ENCODE measurements around the gene KDM4C. TPM values are rescaled to one million over a fixed set of nuclear protein-coding genes. Genes with fewer than 3 reads are reported as not detected.

KDM4C gene
- total RNA-seq, 6 donors from 2014 or later: 31.6 to 96.4 (median 41.2) TPM

GRCh38 chr9:6893350-6894131 lies 135.8 kb downstream of the KDM4C start:
- Histone ChIP-seq H3K4me3 (no peak overlapping the region), H3K36me3 (peaks cover 0 to 10% (median 0%) of the 10 kb centered on the region in 4 donors), H3K27ac (no peak overlapping the region), H3K27me3 (no peaks in the 10 kb centered on the region), H3K9me3 (no peaks in the 10 kb centered on the region), H3K4me1 (no peaks in the 10 kb centered on the region)
- ATAC-seq (ENCODE audit: low FRiP score in 2 of 2) (no peak), DNase-seq (no peak)
- 90 to 93% methylated on average over 6 of the region's 6 CpGs for WGBS, 2 donors
- TF ChIP-seq CTCF (IDR thresholded peaks at IDR 0.05) (no peak), EP300 (IDR thresholded peaks at IDR 0.05) (no peak), POLR2A (IDR thresholded peaks at IDR 0.05) (no peak), POLR2AphosphoS5 (IDR thresholded peaks at IDR 0.05) (no peak)

GRCh38 chr9:6894135-6894534 lies 136.4 kb downstream of the KDM4C start:
- no peaks in the 10 kb centered on the region for H3K9me3 ChIP-seq
- WGBS, 2 donors: 67 to 72% methylated on average over 3 of the region's 3 CpGs
- H3K4me1 ChIP-seq: no peaks in the 10 kb centered on the region
- H3K27ac ChIP-seq: no peak overlapping the region
- no peaks in the 10 kb centered on the region for H3K27me3 ChIP-seq
- peaks cover 0 to 10% (median 0%) of the 10 kb centered on the region in 4 donors for H3K36me3 ChIP-seq
- DNase-seq (no peak), ATAC-seq (ENCODE audit: low FRiP score in 2 of 2) (no peak)
- TF ChIP-seq EP300 (IDR thresholded peaks at IDR 0.05) (no peak), CTCF (IDR thresholded peaks at IDR 0.05) (no peak), POLR2AphosphoS5 (IDR thresholded peaks at IDR 0.05) (no peak), POLR2A (IDR thresholded peaks at IDR 0.05) (no peak)
- H3K4me3 ChIP-seq: no peak overlapping the region

- Histone ChIP-seq H3K4me1 (no peaks in the 10 kb centered on the region), H3K27ac (no peak overlapping the region), H3K9me3 (no peaks in the 10 kb centered on the region), H3K27me3 (no peaks in the 10 kb centered on the region), H3K36me3 (peaks cover 0 to 10% (median 0%) of the 10 kb centered on the region in 4 donors), H3K4me3 (no peak overlapping the region)
- ATAC-seq (ENCODE audit: low FRiP score in 2 of 2) (no peak), DNase-seq (no peak)
- WGBS, 2 donors: 95 to 97% methylated on average over 1 of the region's 1 CpG
- no peak for TF ChIP-seq EP300 (IDR thresholded peaks at IDR 0.05)
- TF ChIP-seq CTCF (IDR thresholded peaks at IDR 0.05): no peak
- TF ChIP-seq POLR2A (IDR thresholded peaks at IDR 0.05): no peak
- no peak for TF ChIP-seq POLR2AphosphoS5 (IDR thresholded peaks at IDR 0.05)
Measured at GRCh38 chr9:6895754-6896153, 138.0 kb downstream of the KDM4C start.

GRCh38 chr9:6896562-6896961 lies 138.8 kb downstream of the KDM4C start:
- H3K27ac ChIP-seq: no peak overlapping the region
- H3K9me3 ChIP-seq: no peaks in the 10 kb centered on the region
- TF ChIP-seq EP300 (IDR thresholded peaks at IDR 0.05) (no peak), POLR2AphosphoS5 (IDR thresholded peaks at IDR 0.05) (no peak), POLR2A (IDR thresholded peaks at IDR 0.05) (no peak), CTCF (IDR thresholded peaks at IDR 0.05) (no peak)
- no peaks in the 10 kb centered on the region for H3K4me1 ChIP-seq
- no peaks in the 10 kb centered on the region for H3K27me3 ChIP-seq
- no peak for ATAC-seq (ENCODE audit: low FRiP score in 2 of 2)
- H3K4me3 ChIP-seq: no peak overlapping the region
- DNase-seq: no peak
- peaks cover 0 to 10% (median 0%) of the 10 kb centered on the region in 4 donors for H3K36me3 ChIP-seq
- WGBS, 2 donors: 94 to 98% methylated on average over 2 of the region's 2 CpGs
